ENCODE measurements around the gene KLRC3. TPM values are rescaled to one million over a fixed set of nuclear protein-coding genes. Genes with fewer than 3 reads are reported as not detected.

The KLRC3 gene
- total RNA-seq, 4 donors from 2014 or later, result not detected

- TF ChIP-seq EP300 (IDR thresholded peaks at IDR 0.05) (no peak), POLR2A (IDR thresholded peaks at IDR 0.05) (no peak)
- TF ChIP-seq, protein P1, sequence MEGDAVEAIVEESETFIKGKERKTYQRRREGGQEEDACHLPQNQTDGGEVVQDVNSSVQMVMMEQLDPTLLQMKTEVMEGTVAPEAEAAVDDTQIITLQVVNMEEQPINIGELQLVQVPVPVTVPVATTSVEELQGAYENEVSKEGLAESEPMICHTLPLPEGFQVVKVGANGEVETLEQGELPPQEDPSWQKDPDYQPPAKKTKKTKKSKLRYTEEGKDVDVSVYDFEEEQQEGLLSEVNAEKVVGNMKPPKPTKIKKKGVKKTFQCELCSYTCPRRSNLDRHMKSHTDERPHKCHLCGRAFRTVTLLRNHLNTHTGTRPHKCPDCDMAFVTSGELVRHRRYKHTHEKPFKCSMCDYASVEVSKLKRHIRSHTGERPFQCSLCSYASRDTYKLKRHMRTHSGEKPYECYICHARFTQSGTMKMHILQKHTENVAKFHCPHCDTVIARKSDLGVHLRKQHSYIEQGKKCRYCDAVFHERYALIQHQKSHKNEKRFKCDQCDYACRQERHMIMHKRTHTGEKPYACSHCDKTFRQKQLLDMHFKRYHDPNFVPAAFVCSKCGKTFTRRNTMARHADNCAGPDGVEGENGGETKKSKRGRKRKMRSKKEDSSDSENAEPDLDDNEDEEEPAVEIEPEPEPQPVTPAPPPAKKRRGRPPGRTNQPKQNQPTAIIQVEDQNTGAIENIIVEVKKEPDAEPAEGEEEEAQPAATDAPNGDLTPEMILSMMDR (IDR thresholded peaks at IDR 0.05), result peak in 2 of 5 experiments; percentile 10 to 27
- Histone ChIP-seq H3K27me3 (no peaks in the 10 kb centered on the region), H3K27ac (peak overlapping the region; percentile 85 to 97 (median 92)), H3K4me1 (peaks cover 0 to 40% (median 11%) of the 10 kb centered on the region in 4 donors), H3K9me3 (peaks cover 0 to 9% (median 0%) of the 10 kb centered on the region in 4 donors), H3K36me3 (no peaks in the 10 kb centered on the region), H3K4me3 (no peak overlapping the region)
- DNase-seq (ENCODE audit: low spot score in 2 of 2), result no peak
These were observed 53.5 kb downstream of the KLRC3 start for GRCh38 chr12:10366875-10367274.

DNA sequence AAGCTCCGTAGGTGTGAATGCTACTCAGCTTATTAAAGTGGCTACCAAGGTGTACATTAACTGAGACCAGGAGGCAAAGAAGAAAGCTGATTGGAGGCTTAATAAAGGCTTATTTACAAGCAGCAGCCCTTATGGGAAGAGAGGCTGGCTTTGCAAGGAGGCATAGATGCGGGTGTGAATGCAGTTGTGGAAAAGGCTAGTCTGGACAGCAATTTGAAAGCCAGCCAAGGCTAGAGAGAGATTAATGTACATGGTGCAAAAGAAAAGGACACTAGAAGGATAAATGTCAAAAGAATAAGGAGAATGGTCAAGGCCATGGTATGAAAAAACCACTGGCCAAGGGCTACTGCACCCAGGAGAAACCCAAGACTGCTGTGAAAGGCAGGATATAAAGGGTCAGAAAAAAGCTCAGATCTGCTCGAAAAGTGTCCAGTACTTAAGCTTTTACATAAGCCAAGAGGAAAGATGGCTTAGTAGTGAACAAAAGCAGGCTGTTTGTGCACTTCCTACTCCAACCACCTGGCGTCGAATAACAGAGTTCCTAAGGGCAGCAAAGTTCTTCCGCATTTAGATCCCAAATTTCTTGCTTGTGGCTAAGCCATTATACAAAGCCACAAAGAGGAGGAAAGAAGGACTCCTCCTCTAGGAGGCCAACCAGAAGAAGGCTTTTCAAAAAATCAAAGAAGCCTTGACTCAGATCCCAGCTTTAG lies 54.5 kb downstream of the KLRC3 start:
- Histone ChIP-seq H3K27me3 (no peaks in the 10 kb centered on the region), H3K4me1 (peaks cover 0 to 49% (median 11%) of the 10 kb centered on the region in 4 donors), H3K9me3 (peaks cover 0 to 9% (median 0%) of the 10 kb centered on the region in 4 donors), H3K4me3 (peak overlapping the region; percentile 51 to 63 (median 58)), H3K36me3 (no peaks in the 10 kb centered on the region), H3K27ac (peak overlapping the region; percentile 85 to 97 (median 92))
- DNase-seq (ENCODE audit: low spot score in 2 of 2), result no peak
- TF ChIP-seq, protein P1 (IDR thresholded peaks at IDR 0.05), result peak in 2 of 5 experiments; percentile 6 to 26
- no peak for TF ChIP-seq POLR2A (IDR thresholded peaks at IDR 0.05)
- 16% methylated on average over 6 of the region's 6 CpGs for WGBS, 2 donors

DNA sequence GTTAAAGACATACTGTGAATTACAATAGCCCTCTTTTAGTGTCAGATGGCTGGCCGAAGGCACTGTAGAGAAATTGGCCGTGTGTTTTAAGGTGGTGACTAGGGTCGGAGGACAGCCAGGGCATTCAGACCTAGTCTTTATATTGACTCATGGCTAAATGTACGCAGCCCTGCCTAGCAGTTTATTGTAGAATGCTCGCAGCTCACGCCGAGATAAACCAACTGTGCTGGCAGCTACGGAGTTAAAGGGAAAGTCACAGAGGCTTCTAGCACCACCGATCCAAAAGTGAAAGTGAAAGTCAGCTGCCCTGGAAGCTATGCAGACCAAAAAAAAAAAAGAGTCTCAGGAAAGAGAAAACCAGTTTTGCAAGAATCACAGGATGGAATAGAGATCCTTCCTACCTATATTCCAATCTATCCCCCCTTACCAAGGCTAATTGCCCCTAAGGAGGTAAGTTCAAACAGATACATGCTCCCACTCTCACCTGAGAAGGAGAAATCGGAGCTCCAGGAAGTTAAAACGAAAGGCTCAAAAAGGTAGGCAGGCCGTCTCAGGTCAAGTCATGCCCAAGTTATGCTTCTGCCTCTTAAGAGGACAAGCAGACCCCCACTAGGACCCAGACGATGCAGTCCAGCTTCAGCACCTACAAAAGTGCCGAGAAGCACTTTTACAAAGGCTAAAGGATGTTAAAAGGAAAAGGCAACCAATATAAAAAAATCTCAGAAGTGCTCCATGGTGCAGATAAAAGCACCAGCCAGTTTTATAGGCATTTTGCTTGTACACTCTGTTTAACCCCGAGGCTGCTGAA lies 55.4 kb downstream of the KLRC3 start:
- H3K36me3 ChIP-seq, result no peaks in the 10 kb centered on the region
- peaks cover 0 to 49% (median 11%) of the 10 kb centered on the region in 4 donors for H3K4me1 ChIP-seq
- peak overlapping the region; percentile 51 to 63 (median 58) for H3K4me3 ChIP-seq
- DNase-seq (ENCODE audit: low spot score in 2 of 2), result peak in 1 of 2 donors; percentile 71
- 0 to 1% methylated on average over 15 of the region's 15 CpGs for WGBS, 2 donors
- peak overlapping the region; percentile 85 to 97 (median 92) for H3K27ac ChIP-seq
- H3K9me3 ChIP-seq, result peaks cover 0 to 9% (median 0%) of the 10 kb centered on the region in 4 donors
- TF ChIP-seq, protein P1 (IDR thresholded peaks at IDR 0.05), result no peak
- TF ChIP-seq POLR2A (IDR thresholded peaks at IDR 0.05), result peak in 1 of 2 donors; percentile 33
- peak in 1 of 2 donors; percentile 83 for TF ChIP-seq EP300 (IDR thresholded peaks at IDR 0.05)
- H3K27me3 ChIP-seq, result no peaks in the 10 kb centered on the region

- Histone ChIP-seq H3K27me3 (no peaks in the 10 kb centered on the region), H3K9me3 (peaks cover 0 to 9% (median 0%) of the 10 kb centered on the region in 4 donors), H3K27ac (peak overlapping the region; percentile 85 to 97 (median 92)), H3K4me3 (peak overlapping the region; percentile 51 to 63 (median 58)), H3K36me3 (no peaks in the 10 kb centered on the region), H3K4me1 (peaks cover 0 to 49% (median 9%) of the 10 kb centered on the region in 4 donors)
- WGBS, 2 donors, result 0 to 2% methylated on average over 14 to 19 of the region's 19 CpGs
- peak in 1 of 2 donors; percentile 57 for DNase-seq (ENCODE audit: low spot score in 2 of 2)
- TF ChIP-seq, protein P1 (IDR thresholded peaks at IDR 0.05), result peak in 1 of 5 experiments; percentile 9
- TF ChIP-seq EP300 (IDR thresholded peaks at IDR 0.05) (peak in 1 of 2 donors; percentile 54), POLR2A (IDR thresholded peaks at IDR 0.05) (peak in 1 of 2 donors; percentile 41)
These were observed 56.2 kb downstream of the KLRC3 start for GRCh38 chr12:10363914-10364814.
